Right cardiac atrium (tissue), 5 donors: Measurements from ENCODE around the gene SPECC1L. TPM values are rescaled to one million over a fixed set of nuclear protein-coding genes. Genes with fewer than 3 reads are reported as not detected.
"Not testable (repeated sequence)": the region's sequence is repeated elsewhere in the genome, so short reads cannot be mapped to it uniquely, and the experiment has no call there.

Experiments used
- ATAC-seq, 2 donors: fragments of 200-7000 bp; cut with Tn5 transposase; one replicate each; pipeline versions ENCODE4 v1.8.0 to v1.9.1; 2020; ENCODE audit warnings: moderate library complexity in 2 of 2, mild to moderate bottlenecking in 1 of 2
- DNase-seq, 3 donors: peaks; one replicate each; pipeline ENCODE4 v3.0.0-alpha.2; 2020
- H3K27ac ChIP-seq: one replicate; pipeline ENCODE4 v1.5.1; 2013; ENCODE audit warnings: mild to moderate bottlenecking, low read length, control low read depth, moderate library complexity
- H3K27me3 ChIP-seq: one replicate; pipeline ENCODE4 v1.6.1; 2013; ENCODE audit not compliant: control insufficient read depth, insufficient read depth
- H3K4me1 ChIP-seq: one replicate; pipeline ENCODE4 v1.6.1; 2013; ENCODE audit warnings: low read length; ENCODE audit not compliant: control insufficient read depth, insufficient read depth
- H3K4me3 ChIP-seq: one replicate; pipeline ENCODE4 v1.5.1; 2013; ENCODE audit warnings: low read length, control low read depth
- H3K9me3 ChIP-seq: one replicate; pipeline ENCODE4 v1.6.1; 2013; ENCODE audit warnings: low read length; ENCODE audit not compliant: control insufficient read depth
- WGBS: extraction: QIAGEN DNeasy Blood & Tissue Kit; methylation state at CpG from one replicate; pipeline ENCODE4 v1.1.7; 2013; 5-methylcytosine and 5-hydroxymethylcytosine counted together
- intact Hi-C, 4 donors: fragments of 100-400 bp; cut with DNase I; formaldehyde crosslinking; loops; one replicate each; pipeline versions ENCODE4 v1.11.0 to v1.14.0; 2022 to 2023
- polyA plus RNA-seq: library from polyadenylated mRNA; stranded (reverse); fragments of 200-250 nt; gene quantifications from one replicate; pipeline ENCODE4 v1.2.3, GENCODE V29; 2013
- total RNA-seq, 4 donors: library from RNA; stranded (reverse); fragmentation: NEBNext Ultra II Directional; extraction: Animal tissue kit (Norgen Biotek cat#: 25700); gene quantifications; one replicate each; pipeline ENCODE4 v1.2.1, GENCODE V29; 2021
- donor health status: healthy with polysubstance abuse.
- donor health status: DM: no; HTN: yes; CAD: no.
- donor health status: DM: no; HTN: no; CAD: no.
- donor health status: DM: no; HTN: yes; CAD: no; lungs with severe emphysema.
- donor health status: DM: yes; HTN: yes; CAD: no.

Gene SPECC1L
- total and polyA plus RNA-seq, 5 donors, result 16.9 to 76.1 (median 67.9) TPM

GRCh38 chr22:24247011-24247507, 23.6 kb upstream of the SPECC1L start:
- no peak overlapping the region for H3K4me3 ChIP-seq
- peak overlapping the region; percentile 86 for H3K27ac ChIP-seq
- peak; percentile 15 to 43 for ATAC-seq
- no peaks in the 10 kb centered on the region for H3K9me3 ChIP-seq
- no peaks in the 10 kb centered on the region for H3K27me3 ChIP-seq
- H3K4me1 ChIP-seq, result peaks cover 5% of the 10 kb centered on the region
- no peak for DNase-seq
- intact Hi-C loops, result loop anchor here (2.0 to 5.0 kb wide), 3 partner anchors 55 to 60 kb away; no protein-coding TSS in a partner anchor
- 44% methylated on average over 6 of the region's 6 CpGs for WGBS

GRCh38 chr22:24247564-24248344, 22.9 kb upstream of the SPECC1L start:
- intact Hi-C loops, result loop anchor here (2.0 to 5.0 kb wide), 3 partner anchors 55 to 60 kb away; no protein-coding TSS in a partner anchor
- 33% methylated on average over 23 of the region's 23 CpGs for WGBS
- Histone ChIP-seq H3K27me3 (no peaks in the 10 kb centered on the region), H3K4me1 (peaks cover 5% of the 10 kb centered on the region), H3K4me3 (no peak overlapping the region), H3K9me3 (no peaks in the 10 kb centered on the region), H3K27ac (peak overlapping the region; percentile 1)
- ATAC-seq, result peak; percentile 95
- DNase-seq, result peak; percentile 95 to 97 (median 97)

GRCh38 chr22:24248611-24249010, 22.0 kb upstream of the SPECC1L start:
- not testable (repeated sequence) for ATAC-seq, H3K27me3 ChIP-seq, H3K4me3 ChIP-seq, H3K4me1 ChIP-seq, H3K27ac ChIP-seq, DNase-seq, H3K9me3 ChIP-seq
- WGBS, result 95% methylated on average over 15 of the region's 15 CpGs
- intact Hi-C loops, result loop anchor here in 3 of 4 donors (5.0 kb wide), 2 partner anchors 56 to 61 kb away; no protein-coding TSS in a partner anchor

- intact Hi-C loops, result loop anchor here in 3 of 4 donors (5.0 kb wide), 2 partner anchors 57 to 62 kb away; no protein-coding TSS in a partner anchor
- DNase-seq, H3K4me1 ChIP-seq, ATAC-seq, H3K9me3 ChIP-seq, H3K27me3 ChIP-seq, H3K4me3 ChIP-seq, H3K27ac ChIP-seq: not testable (repeated sequence)
- WGBS, result 97% methylated on average over 7 of the region's 8 CpGs
Observed at GRCh38 chr22:24249413-24249812, 21.2 kb upstream of the SPECC1L start.

- DNase-seq, H3K4me1 ChIP-seq, H3K9me3 ChIP-seq, intact Hi-C loops, H3K4me3 ChIP-seq, H3K27me3 ChIP-seq, H3K27ac ChIP-seq, ATAC-seq: not testable (repeated sequence)
- 92% methylated on average over 19 of the region's 28 CpGs for WGBS
Observed at GRCh38 chr22:24251286-24251685, 19.3 kb upstream of the SPECC1L start.

DNA sequence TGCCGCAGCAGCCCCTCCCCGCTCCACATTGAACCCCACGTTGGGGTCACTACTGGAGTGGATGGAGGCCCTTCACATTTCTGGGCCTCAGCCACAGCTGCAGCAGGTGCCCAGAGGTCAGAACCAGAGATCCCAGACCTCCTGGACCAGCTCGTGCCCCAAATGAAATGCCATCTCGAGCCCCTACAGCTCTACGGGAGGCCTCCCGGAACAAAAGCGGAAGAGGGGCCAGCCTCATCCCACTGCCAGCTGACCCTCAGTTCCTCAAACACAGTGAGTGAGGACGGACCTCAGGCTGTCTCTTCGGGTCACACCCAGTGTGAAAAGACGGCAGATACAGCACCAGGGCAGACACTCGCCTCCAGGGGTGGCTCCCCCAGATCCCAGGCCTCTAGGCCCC, 17.5 kb upstream of the SPECC1L start:
- ATAC-seq, H3K4me3 ChIP-seq, H3K27me3 ChIP-seq, DNase-seq, H3K27ac ChIP-seq, H3K4me1 ChIP-seq, H3K9me3 ChIP-seq, intact Hi-C loops: not testable (repeated sequence)
- 92% methylated on average over 12 of the region's 12 CpGs for WGBS

DNA sequence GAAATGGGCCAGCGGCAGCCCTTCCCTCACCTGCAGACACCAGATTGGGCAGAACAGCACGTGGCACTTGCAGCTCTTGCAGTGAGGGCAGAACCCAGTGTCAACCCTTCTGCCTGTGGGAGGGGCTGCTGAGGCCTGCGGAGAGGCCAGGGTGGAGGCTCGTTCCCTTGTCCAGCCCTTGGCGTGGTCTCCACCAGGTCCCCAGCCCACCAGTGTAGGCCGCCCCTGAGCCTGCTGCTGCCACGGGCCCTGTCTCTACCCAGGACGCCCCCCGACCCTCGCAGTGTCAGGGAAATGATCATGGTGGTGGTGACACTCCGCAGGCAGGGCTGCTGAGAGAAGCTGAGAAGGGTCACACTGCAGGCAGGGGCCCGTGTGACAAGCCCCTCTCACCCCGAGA, 14.5 kb upstream of the SPECC1L start:
- intact Hi-C loops, H3K27ac ChIP-seq, ATAC-seq, H3K4me3 ChIP-seq, DNase-seq, H3K9me3 ChIP-seq, H3K27me3 ChIP-seq, H3K4me1 ChIP-seq: not testable (repeated sequence)
- 90% methylated on average over 12 of the region's 13 CpGs for WGBS

DNA sequence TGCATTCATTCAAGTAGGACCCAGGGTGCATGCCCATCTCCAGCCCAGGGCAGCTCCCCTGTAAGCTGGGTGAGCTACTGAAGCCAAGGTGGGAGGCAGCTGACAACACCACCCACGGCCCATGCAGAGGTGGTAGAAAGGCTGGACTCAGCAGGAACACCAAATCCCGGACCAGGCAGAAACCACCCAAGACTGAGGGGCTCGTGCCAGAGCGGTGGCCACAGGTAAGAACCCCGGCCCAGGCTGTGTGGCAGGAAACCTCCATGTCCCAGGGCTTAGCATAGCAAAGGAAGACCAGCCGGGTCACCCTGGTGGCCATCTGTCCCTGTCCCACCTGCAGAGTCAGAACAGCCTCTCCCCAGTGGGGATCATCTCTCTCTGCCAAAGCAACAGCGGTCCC, 13.9 kb upstream of the SPECC1L start:
- H3K4me1 ChIP-seq, ATAC-seq, H3K27ac ChIP-seq, DNase-seq, H3K9me3 ChIP-seq, H3K27me3 ChIP-seq, intact Hi-C loops, H3K4me3 ChIP-seq: not testable (repeated sequence)
- WGBS, result 96% methylated on average over 6 of the region's 7 CpGs

DNA sequence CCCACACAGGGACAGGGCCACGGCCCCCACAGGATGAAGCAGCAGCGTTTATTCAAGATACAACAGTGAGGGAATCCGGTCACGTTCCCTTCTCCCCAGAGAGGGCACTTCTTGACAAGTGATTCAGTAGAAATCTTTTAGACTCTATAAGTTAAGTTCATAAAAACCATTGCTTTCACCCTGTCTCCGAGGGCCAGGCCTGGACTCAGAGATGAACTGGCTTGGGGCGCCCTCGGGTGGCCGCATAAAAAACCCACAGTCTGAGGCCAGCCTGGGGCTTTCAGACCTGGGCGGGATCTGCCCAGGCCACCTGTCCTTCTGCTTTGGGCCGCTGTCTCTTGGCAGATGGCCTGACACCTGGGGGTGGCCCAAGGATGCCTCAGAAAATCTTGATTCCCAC, 11.2 kb upstream of the SPECC1L start:
- H3K27ac ChIP-seq, intact Hi-C loops, H3K4me1 ChIP-seq, H3K27me3 ChIP-seq, ATAC-seq, H3K4me3 ChIP-seq, H3K9me3 ChIP-seq: not testable (repeated sequence)
- 3% methylated on average over 4 of the region's 10 CpGs for WGBS
- peak; percentile 79 to 88 (median 87) for DNase-seq

GRCh38 chr22:24262185-24262749, 8.4 kb upstream of the SPECC1L start:
- H3K27me3 ChIP-seq, DNase-seq, intact Hi-C loops, H3K9me3 ChIP-seq, H3K27ac ChIP-seq, H3K4me3 ChIP-seq, ATAC-seq, H3K4me1 ChIP-seq: not testable (repeated sequence)
- WGBS, result 92% methylated on average over 18 of the region's 18 CpGs

GRCh38 chr22:24263479-24263878, 7.2 kb upstream of the SPECC1L start:
- DNase-seq, H3K4me3 ChIP-seq, H3K27ac ChIP-seq, ATAC-seq, H3K9me3 ChIP-seq, H3K27me3 ChIP-seq, H3K4me1 ChIP-seq, intact Hi-C loops: not testable (repeated sequence)
- WGBS, result 93% methylated on average over 18 of the region's 19 CpGs
